ENCODE data around the gene RIMBP2.

Gene RIMBP2

DNA sequence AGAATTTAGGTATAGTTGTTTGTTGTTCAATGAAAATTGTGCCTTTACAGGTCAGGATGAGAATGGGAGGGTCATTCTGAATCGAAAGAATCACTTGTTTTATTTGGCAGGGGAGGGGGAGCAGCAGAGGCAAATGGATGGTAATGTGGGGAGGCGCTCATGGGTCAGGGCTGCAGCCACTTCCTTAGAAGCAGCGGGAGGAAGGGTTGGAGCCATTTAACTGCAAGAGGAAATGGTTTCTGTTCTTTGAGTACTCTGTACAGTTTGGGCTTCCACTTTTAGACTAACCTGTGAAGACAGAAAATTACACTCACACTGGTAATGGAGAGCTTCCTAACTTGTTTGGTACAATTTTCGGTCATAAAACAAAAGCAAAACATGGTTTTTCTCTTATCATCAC lies 321.2 kb downstream of the RIMBP2 start:
- Histone ChIP-seq H3K36me3 (no peaks in the 10 kb centered on the region), H3K9ac (no peak overlapping the region), H3K4me3 (no peak overlapping the region), H3K4me1 (peaks cover 21% of the 10 kb centered on the region), H3K4me2 (peak overlapping the region; percentile 22; the same call in 1 of the 2 replicates), H3K27me3 (no peaks in the 10 kb centered on the region), H3K27ac (no peak overlapping the region), H4K20me1 (no peaks in the 10 kb centered on the region), H3K9me3 (0 out of 2 replicates have a peak, but pooled peaks cover 13% of the 10 kb centered on the region)
- no peak for TF ChIP-seq Cebpa-rat (IDR thresholded peaks at IDR 0.05)

GRCh38 chr12:130391186-130391585 lies 324.9 kb downstream of the RIMBP2 start:
- H3K9me3 ChIP-seq, result peaks cover 29% of the 10 kb centered on the region
- H3K36me3 ChIP-seq, result no peaks in the 10 kb centered on the region
- no peak overlapping the region for H3K9ac ChIP-seq
- no peaks in the 10 kb centered on the region for H3K27me3 ChIP-seq
- H3K4me1 ChIP-seq, result peaks cover 10% of the 10 kb centered on the region
- H3K4me3 ChIP-seq, result no peak overlapping the region
- H3K4me2 ChIP-seq, result no peak overlapping the region
- H3K27ac ChIP-seq, result no peak overlapping the region
- H4K20me1 ChIP-seq, result no peaks in the 10 kb centered on the region
- TF ChIP-seq Cebpa-rat (IDR thresholded peaks at IDR 0.05), result no peak

DNA sequence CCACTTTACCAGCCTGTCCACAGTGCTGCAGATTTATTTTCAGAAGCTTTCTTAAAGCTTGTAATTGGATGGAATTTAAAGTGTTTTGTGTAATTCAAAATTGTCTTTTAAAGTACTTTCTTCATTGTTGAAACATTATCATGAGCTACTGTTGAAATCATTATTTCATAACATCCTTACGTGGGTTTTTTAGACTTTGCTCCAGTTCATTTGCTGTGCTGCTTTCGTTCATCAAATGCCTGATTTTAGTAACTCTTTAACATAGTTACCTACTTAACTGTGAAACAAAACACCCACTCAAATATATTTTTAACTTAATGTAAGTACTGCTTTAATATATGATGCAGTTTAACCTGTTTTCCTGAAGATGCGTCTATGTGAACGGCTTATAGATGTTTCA lies 330.9 kb downstream of the RIMBP2 start:
- Histone ChIP-seq H3K27me3 (no peaks in the 10 kb centered on the region), H3K4me3 (no peak overlapping the region), H3K4me2 (no peak overlapping the region), H4K20me1 (no peaks in the 10 kb centered on the region), H3K9me3 (peaks cover 47% of the 10 kb centered on the region), H3K4me1 (peaks cover 10% of the 10 kb centered on the region; the same call in 1 of the 2 replicates), H3K36me3 (no peaks in the 10 kb centered on the region), H3K27ac (no peak overlapping the region), H3K9ac (no peak overlapping the region)
- TF ChIP-seq Cebpa-rat (IDR thresholded peaks at IDR 0.05), result no peak

GRCh38 chr12:130384234-130384633 lies 331.9 kb downstream of the RIMBP2 start:
- Histone ChIP-seq H3K27me3 (no peaks in the 10 kb centered on the region), H3K9me3 (peaks cover 42% of the 10 kb centered on the region), H3K9ac (no peak overlapping the region), H3K4me2 (no peak overlapping the region), H3K4me1 (peaks cover 10% of the 10 kb centered on the region; the same call in 1 of the 2 replicates), H3K36me3 (no peaks in the 10 kb centered on the region), H4K20me1 (no peaks in the 10 kb centered on the region), H3K27ac (no peak overlapping the region), H3K4me3 (no peak overlapping the region)
- TF ChIP-seq Cebpa-rat (IDR thresholded peaks at IDR 0.05), result no peak

DNA sequence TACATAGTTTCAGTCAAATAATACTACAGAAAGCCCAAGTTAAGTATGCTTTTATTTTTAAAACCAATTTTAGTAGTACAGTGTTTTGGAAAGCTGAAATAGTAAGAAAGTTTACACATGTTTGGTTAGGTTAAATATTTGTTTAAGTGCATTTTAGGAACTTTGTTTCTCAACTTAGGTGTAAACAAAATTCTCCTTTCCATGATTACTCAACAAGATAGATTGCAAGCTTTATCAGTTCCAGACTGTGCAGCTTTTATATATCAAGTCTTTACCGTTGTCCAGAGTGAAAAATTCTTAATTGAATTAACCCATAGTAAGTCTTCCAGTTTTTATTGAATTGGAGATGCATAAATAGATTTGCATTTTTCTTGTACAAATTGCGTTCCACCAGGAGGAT lies 333.3 kb downstream of the RIMBP2 start:
- Histone ChIP-seq H3K9ac (no peak overlapping the region), H3K27me3 (no peaks in the 10 kb centered on the region), H3K27ac (no peak overlapping the region), H3K4me1 (peaks cover 6% of the 10 kb centered on the region; the same call in 1 of the 2 replicates), H3K4me2 (no peak overlapping the region), H3K4me3 (no peak overlapping the region), H3K9me3 (peaks cover 37% of the 10 kb centered on the region), H3K36me3 (no peaks in the 10 kb centered on the region), H4K20me1 (no peaks in the 10 kb centered on the region)
- TF ChIP-seq Cebpa-rat (IDR thresholded peaks at IDR 0.05), result no peak

DNA sequence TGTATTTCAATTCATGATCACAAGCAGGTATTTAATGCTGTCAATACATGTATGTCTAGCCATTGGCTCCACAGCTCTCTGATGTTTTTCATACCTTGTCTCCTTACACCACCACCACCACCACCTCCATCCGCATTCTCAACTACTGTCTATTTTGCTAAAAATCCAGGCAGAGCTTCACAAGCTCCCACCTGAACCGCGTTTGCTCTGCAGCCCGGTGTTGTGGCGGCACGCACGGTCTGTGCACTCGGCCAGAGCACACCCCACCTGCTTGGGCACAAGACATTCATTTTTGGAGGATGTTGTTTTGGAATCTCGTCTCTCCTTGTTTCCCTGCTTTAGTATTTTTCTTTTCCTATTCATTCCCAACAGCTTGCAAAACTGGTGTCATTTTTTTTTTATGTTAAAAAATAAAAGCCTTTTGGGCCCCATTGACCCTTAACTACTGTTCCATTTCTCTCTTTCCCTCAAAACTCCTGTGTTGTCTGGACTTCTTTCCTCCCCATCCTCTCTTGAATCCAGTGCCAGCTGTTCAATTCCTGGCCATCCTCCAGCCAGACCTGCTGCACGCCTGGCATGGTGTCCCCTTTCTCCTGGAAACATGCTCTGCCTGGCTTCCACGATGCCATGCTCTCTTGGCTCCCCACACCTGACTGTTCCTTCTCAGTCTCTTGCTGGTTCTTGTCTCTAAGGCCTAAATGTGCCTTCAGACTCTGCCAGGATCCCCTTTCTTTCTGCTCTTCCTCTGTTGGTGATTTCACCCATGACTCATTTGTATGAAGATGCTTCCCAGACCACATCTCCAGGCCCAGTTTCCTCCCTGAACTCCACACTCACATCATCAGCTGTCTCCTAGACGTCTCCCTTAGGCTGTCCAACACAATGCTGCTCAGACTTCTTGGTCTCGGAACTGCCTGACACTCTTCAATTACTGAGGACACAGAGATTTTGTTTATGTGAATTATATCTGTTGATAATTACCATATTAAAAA lies 340.5 kb downstream of the RIMBP2 start:
- Histone ChIP-seq H3K27me3 (no peaks in the 10 kb centered on the region), H3K27ac (no peak overlapping the region)
- TF ChIP-seq Cebpa-rat (IDR thresholded peaks at IDR 0.05), result no peak

DNA sequence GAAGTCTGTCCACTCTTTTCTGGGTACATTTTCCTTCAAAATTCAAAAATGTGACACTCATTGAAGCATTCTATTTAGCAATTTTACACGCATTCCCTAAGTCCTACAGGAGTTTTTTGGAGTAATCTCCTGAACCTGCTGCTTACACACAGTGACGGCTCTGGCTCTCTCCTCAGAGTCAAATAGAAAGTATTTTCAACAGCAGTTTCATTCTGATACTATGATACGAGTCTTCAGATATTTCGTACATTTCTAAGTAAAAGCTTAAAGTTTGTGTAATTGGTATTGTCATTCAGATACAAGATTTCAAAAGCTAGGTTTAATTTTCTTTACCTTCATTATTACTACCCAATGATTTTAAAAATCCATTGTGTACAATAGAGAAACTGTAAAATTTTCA lies 342.0 kb downstream of the RIMBP2 start:
- Histone ChIP-seq H3K27ac (no peak overlapping the region), H3K9ac (no peak overlapping the region), H3K27me3 (no peaks in the 10 kb centered on the region), H4K20me1 (no peaks in the 10 kb centered on the region), H3K4me2 (no peak overlapping the region), H3K36me3 (no peaks in the 10 kb centered on the region), H3K4me3 (no peak overlapping the region), H3K9me3 (peaks cover 8% of the 10 kb centered on the region; the same call in 1 of the 2 replicates), H3K4me1 (no peaks in the 10 kb centered on the region)
- no peak for TF ChIP-seq Cebpa-rat (IDR thresholded peaks at IDR 0.05)

More for the DNA sequence above, 340.5 kb downstream of the RIMBP2 start:
- no peak overlapping the region for H3K4me3 ChIP-seq
- H3K9ac ChIP-seq, result no peak overlapping the region
- H3K36me3 ChIP-seq, result no peaks in the 10 kb centered on the region
- H4K20me1 ChIP-seq, result no peaks in the 10 kb centered on the region
- no peaks in the 10 kb centered on the region for H3K4me1 ChIP-seq
- H3K4me2 ChIP-seq, result no peak overlapping the region
- H3K9me3 ChIP-seq, result peaks cover 8% of the 10 kb centered on the region; the same call in 1 of the 2 replicates

GRCh38 chr12:130372936-130373335 lies 343.2 kb downstream of the RIMBP2 start:
- Histone ChIP-seq H3K4me3 (no peak overlapping the region), H3K4me1 (no peaks in the 10 kb centered on the region), H3K4me2 (no peak overlapping the region), H3K36me3 (no peaks in the 10 kb centered on the region), H3K27ac (no peak overlapping the region), H3K27me3 (no peaks in the 10 kb centered on the region), H3K9me3 (peaks cover 13% of the 10 kb centered on the region; the same call in 1 of the 2 replicates), H3K9ac (no peak overlapping the region), H4K20me1 (no peaks in the 10 kb centered on the region)
- TF ChIP-seq Cebpa-rat (IDR thresholded peaks at IDR 0.05), result no peak

GRCh38 chr12:130371296-130371695 lies 344.8 kb downstream of the RIMBP2 start:
- Histone ChIP-seq H3K9me3 (peaks cover 5% of the 10 kb centered on the region; the same call in 1 of the 2 replicates), H3K4me2 (no peak overlapping the region), H3K27me3 (no peaks in the 10 kb centered on the region), H3K4me3 (no peak overlapping the region), H3K36me3 (no peaks in the 10 kb centered on the region), H3K4me1 (peaks cover 8% of the 10 kb centered on the region; the same call in 1 of the 2 replicates), H3K27ac (no peak overlapping the region), H4K20me1 (no peaks in the 10 kb centered on the region), H3K9ac (no peak overlapping the region)
- no peak for TF ChIP-seq Cebpa-rat (IDR thresholded peaks at IDR 0.05)

GRCh38 chr12:130369816-130370215 lies 346.3 kb downstream of the RIMBP2 start:
- H3K4me2 ChIP-seq, result no peak overlapping the region
- TF ChIP-seq Cebpa-rat (IDR thresholded peaks at IDR 0.05), result no peak
- H3K27ac ChIP-seq, result no peak overlapping the region
- peaks cover 5% of the 10 kb centered on the region; the same call in 1 of the 2 replicates for H3K9me3 ChIP-seq
- H4K20me1 ChIP-seq, result no peaks in the 10 kb centered on the region
- no peak overlapping the region for H3K9ac ChIP-seq
- no peaks in the 10 kb centered on the region for H3K36me3 ChIP-seq
- no peak overlapping the region for H3K4me3 ChIP-seq
- H3K4me1 ChIP-seq, result peaks cover 8% of the 10 kb centered on the region; the same call in 1 of the 2 replicates
- no peaks in the 10 kb centered on the region; the same call in 1 of the 2 replicates for H3K27me3 ChIP-seq

Data from BLaER1 (cell line).